HG02610 (cell line): Measurements from ENCODE around the gene CALD1.
A peak's percentile ranks its signal among the peaks of the same experiment; 100 is the strongest.

Source experiments
- ATAC-seq: cut with Tn5 transposase; IDR thresholded peaks from one replicate; pipeline ENCODE4 v1.9.1; 2021; ENCODE audit warnings: mild to moderate bottlenecking, moderate library complexity; ENCODE audit not compliant: unreplicated experiment

The CALD1 gene

DNA sequence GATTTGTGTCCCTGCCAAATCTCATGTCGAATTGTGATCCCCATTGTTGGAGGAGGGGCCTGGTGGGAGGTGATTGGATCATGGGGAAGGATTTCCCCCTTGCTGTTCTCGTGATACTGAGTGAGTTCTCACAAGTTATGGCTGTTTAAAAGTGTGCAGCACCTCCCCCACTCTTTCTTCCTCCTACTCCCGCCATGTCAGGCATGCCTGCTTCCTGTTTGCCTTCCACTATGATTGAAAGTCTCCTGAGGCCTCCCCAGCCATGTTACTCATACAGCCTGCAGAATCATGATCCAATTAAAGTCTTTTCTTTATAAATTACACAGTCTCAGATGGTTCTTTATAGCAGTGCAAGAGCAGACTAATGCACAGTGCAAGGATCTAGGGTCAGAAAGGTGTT is 75.4 kb downstream of the CALD1 start:
- no peak for ATAC-seq

DNA sequence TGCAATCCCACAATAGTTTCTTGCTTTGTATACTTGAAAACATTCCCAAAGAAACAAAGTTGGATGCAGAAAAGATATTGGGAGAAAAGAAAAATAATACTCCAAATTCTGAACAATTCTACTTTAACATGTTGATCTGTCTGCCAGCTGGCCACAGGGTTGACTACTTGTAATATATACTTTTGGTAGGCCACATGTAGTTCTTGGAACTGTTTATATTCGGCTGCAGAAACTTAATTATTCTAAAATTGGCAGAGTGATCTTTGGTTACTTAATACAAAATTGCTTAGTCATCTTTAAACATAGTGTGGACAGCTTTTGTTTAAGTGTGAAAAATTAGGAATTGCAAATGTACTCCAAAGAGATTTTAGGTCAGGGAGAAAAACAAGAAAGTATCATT is 76.0 kb downstream of the CALD1 start:
- no peak for ATAC-seq

DNA sequence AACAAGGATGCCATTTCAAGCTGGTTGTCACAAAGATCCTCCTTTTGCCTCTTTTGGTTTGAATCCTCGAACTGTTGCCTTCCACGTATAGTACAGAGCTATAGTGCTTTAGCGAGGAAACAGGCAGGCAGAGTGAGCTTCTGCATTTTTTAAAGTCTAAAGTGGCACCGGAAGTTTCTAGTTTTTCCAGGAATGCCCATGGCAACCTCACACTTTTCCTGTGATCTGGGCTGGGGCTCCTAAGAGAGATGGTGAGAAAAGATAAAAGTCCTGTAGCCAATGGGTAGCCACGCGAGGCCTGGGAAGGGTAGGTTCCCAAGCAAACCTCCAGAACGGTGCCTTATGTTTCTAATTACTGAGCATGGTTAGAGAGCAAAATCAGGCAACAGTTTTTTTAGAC is 76.7 kb downstream of the CALD1 start:
- no peak for ATAC-seq

DNA sequence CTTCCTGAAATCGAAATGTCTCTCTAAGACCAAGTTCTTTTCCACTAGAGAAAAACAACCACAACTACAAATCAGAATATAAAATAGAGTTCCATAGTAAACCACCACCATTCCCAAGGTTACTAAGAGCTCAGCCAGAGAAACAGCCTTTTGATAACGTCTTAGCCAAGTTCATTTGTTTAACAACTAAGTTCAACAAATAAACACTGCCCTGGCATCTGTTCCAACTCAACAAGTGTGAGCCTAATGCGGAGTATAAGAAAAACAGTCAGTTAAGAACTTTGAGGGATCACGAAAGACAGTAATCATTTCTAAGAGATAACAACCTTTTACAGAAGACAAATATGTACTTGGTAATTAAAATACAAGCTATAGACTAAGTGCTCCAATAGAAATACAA is 77.3 kb downstream of the CALD1 start:
- ATAC-seq = no peak

DNA sequence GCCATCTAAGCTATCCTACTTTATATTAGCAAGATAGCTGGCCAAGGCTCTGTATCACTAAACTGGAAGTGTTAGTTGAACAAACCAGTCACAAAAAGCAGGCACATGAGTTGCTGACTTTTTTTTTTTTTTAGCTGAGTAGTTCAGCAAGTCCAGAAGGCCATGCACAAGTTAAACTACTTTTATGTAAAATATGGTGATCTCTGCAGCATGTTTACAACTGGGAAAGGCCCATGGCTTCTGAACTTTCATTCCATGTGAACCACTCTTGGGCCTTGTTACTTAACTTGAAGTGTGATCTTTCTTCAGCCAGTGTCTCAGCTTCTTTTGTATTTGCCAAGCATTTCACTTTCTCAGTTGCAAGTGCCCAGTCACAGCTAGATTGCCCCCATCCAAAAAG is 78.5 kb downstream of the CALD1 start:
- ATAC-seq = no peak

DNA sequence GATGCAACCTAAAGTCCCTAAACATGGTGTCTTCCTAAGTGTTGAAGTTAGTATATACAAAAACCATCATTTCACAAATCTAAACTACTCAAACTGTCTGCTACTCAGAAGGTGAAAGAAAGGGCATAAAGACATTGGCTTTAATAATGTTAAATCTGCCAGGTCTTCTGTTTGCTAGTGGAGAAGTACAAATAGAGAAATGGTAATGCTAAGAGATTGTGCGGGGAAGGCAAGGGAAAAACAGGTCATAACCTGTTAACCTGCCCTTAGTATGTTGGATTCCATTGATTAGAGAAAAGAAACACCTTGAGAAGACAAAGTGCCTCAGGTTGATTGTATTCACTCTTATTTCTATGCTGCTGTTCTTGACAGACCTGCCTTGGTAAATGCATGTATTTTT is 80.3 kb downstream of the CALD1 start:
- ATAC-seq = no peak

DNA sequence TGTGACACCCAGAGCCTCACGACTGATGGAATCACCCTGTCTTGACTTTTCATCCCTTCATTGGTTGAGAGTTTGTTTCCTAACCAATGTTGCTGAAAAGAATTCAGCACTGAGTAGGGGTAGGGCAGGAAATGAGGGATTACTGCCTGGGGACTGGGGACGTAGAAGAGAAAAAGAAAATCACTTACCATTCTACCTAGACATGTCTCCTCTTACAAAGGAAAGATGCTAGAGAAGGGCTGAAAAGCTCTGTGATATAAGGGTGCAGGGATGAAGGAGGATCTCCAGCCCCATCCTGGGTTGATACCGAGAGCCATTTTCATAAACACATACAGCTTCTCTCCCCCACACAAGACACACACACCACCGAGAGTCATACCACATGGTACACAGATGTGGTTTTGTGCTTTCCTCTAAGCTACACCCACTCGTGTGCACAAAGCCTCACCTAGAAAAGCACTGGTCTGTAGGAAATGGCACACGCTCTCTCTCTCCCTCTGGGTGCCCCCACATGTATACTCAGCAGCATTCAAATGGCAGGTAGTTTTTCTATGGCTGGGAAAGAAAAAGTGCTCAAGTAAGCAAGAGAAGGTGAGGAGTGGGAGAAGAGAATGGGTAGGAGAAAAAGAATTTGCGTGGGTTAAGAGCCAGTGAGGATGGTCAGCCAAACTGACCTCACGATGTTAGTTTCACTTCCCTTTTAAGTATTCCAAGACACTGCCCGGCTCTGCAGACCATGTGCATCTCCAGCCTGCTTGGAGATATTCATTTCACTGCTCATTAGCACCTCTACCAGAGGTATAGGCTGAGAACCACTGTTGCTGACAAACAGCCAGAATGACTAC is 85.8 kb downstream of the CALD1 start:
- peak; percentile 64 for ATAC-seq

DNA sequence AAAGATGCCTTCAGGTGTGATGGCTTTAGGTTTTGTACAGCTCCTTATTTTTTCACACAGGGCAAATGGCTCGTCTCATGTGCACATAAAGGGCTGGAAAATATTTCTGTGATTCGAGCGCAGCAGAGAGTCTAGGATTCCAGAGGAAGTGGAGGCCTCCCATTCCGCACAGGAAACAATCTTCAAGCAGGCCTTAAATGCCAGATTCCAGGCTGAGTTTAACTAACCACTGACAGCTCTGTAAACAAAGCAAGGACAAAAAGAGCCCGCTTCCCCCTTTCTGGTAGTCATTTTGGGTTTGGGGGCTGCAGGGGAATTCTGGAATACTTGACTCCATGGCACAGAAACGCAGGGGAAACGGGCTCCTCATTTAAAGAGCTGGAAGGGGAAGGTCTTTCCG is 87.2 kb downstream of the CALD1 start:
- ATAC-seq = no peak

DNA sequence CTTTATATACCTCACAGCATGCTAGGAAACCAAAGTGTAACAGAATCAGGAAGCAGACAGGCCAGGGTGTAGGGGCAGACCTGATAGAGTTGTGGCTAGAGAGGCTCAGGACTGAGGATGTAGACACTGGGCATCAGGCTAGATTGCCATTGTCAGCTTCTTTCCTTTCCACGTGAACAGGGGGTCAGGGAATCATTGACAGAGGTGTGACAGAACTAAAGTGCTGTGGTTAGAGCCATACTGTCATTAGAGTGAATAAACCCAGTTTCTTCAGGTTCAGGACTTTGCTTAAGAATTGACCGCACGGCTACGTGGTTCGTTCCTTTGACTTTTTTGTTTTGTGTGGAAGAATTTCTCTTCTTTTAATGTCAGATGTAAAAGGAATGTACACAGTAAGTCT is 90.7 kb downstream of the CALD1 start:
- no peak for ATAC-seq

DNA sequence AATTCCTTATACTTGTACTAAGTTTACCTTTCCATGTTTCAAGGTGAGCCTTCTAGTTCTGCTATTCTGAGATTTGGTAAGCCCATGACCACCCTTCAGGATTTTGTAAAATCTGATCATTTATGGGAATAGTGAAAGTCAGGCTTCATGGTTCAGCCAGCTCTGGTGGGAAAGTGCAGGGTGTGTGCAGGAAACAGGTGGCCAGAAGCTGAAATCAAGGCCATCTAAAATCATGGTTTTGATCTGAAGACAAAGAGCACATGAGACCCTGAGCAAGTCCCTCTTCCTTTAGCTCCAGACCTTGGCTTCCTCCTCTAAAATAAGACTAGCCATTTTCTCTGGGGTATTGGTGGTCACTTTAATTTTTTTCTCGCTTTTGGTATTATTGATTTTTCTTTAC is 91.3 kb downstream of the CALD1 start:
- no peak for ATAC-seq

DNA sequence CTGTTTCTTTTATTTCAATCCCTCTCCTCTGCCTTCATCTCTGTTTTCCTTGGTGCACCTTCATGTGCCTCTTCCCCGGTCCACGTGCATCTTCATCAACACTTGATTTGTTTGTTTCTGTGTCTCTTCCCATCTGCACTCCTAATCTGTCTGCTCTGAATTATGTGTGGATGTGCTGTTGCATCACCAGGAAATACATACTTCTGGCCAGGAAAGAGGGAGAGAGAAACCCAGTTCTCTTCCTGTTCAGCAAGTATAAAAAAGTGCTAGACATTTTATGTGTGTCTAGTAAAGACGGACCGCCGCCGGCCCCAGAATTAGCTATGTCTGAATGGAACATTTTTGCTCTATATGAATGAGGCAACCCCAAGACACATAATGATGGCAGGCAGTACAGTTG is 93.8 kb downstream of the CALD1 start:
- ATAC-seq = no peak

DNA sequence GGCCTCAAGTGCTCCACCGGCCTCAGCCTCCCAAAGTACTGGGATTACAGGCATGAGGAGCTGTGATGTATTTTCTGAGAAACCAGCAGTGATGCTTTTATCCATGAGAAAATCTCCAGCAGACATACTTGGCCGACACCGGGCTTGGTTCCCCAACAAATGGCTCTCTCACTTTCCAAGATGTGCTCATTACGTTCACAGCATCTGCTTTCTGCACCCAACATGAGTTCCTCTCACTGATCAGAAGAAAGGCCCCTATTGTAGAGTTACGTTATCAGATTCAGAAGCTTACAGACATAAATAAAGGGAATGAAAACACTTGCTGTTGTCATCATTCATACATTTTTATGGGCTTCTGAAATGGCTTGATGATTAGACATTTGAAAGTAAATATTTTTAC is 95.0 kb downstream of the CALD1 start:
- ATAC-seq = no peak

DNA sequence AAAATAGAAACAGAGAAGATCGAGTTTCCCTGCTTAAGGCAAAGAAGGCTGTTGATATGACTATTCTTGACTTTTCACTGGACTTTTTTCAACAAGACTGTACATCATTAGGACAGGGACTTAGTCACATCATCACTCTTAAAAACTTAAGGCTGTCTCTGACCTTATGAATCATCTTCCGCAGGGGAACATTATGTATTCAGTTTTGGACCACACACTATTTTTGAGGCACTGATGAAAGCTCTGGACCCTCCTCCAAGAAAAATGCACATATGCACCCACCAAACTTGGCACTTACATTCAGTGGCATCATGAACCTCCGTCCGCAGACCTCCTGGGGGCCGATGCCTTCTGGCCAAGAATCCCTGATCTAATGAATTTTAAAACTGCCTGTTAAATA is 96.4 kb downstream of the CALD1 start:
- no peak for ATAC-seq

DNA sequence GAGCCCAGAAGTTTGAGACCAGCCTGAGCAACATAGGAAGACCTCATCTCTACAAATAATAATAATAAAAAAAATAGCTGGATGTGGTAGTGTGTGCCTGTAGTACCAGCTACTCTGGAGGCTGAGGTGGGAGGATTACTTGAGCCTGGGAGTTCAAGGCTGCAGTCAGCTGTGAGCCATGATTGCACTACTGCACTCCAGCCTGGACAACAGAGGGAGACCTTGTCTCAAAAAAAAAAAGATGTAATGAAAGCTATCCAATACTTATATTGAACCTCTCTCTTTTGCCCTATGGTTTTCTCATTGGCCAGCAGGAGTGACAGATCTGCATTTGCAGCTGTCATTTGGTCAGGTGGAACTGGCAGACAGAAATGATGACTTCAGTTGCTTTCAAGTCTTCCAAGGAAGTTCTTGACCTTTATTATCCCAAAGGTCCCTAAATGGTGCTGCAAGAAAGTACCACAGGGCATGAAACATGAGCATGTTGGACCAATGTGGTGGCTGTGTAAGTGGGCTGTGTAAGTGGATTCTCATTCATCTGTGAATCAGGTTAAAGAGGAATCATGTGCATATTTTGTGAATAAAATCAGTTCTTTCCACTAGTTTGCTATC is 99.4 kb downstream of the CALD1 start:
- no peak for ATAC-seq

DNA sequence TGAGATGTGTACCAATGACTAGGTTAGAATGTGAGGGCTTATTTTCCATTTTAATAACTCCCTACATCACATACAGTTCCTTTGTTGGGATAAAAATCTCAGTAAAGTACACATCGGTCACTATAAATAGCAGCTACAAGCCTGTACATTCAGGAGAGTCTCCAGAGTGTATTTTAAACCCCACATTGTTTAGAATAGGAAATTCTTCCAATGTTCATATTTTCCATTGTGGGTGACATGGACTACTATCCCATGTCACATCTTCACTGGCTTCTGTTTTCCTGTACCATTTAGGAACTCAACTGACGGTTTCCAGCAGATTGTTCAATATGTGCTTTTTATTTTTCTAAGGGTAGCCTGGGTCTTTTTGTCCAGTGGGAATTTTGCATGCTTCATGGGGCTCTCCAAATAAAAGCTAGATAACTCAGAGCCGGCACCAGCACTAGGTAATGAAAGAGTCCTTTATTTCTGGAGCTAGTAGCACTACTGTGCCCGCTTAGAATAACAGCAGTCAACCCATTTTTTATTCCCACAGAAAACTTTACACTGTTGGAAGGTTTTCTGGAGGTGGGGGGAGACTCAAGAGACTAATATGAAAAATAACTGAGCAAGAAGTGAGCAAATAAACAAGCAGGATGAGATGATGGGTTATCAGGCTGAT is 100.5 kb downstream of the CALD1 start:
- no peak for ATAC-seq

DNA sequence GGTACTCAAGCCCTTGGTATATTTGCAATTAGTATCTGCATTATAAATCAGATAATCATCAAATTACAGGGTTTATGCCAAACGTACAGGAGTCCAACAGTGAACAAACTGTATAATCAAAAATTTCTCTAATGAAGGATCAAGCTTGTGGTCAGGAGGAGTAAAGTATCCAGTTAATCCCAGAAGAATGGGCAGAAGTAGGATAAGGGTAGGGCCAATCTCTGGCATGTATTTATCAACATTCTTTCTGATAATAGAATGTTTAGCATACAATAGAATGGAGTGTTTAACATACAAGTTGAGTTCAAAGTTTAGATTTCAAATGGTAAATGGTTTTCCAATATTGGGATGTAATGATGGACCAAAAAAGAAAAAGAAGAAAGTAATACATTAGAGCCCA is 103.0 kb downstream of the CALD1 start:
- ATAC-seq = no peak

DNA sequence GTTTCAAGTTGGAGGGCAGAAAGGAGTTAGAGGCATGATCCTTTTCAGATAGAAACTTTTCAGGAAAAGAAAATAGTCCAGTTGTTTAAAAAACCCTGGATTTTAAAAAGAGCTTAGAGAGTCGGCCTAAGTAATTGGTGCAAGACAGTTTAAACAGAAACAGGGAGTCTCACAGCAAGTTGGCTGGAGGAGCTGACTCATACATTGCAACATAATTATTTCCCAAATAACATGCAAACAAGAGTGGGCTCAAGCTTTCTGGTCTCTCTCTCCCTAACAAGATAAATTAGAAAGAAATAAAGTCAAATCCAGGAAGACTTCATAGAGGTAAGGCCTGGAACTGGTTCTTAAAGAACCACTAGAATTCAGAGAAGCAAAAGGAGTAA is 106.5 kb downstream of the CALD1 start:
- ATAC-seq = no peak

DNA sequence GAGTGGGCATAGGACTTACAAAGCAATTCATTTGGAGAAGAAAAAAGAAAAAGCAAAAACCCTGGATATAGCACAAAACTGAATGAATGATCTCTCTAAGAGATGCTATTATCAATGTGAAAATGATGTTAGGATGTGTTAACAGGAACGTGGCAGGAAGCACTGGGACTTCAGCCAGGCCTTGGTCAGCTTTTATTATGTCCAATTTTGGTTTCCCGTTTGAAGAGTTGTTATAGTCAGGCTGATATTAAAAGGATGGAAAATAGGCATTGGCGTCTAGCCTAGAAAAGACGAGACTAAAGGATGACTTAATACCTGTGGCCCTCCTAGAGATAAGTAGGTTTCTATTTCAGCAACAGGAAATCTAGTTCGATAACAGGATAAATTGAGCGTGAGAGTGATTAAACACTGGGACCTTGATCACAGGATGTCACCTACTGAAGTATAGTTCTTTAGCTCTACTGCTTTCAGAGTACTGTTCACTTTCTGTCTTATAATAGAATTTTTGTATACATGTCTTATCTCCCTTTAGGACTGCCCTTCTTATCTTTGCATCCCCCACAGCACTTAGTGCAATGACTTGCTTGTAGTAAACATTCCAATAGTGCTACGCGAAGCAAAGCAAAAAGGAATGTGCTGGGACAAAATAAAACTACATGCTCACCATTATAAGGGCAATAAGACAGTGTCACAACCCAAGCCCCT is 107.1 kb downstream of the CALD1 start:
- ATAC-seq = no peak

DNA sequence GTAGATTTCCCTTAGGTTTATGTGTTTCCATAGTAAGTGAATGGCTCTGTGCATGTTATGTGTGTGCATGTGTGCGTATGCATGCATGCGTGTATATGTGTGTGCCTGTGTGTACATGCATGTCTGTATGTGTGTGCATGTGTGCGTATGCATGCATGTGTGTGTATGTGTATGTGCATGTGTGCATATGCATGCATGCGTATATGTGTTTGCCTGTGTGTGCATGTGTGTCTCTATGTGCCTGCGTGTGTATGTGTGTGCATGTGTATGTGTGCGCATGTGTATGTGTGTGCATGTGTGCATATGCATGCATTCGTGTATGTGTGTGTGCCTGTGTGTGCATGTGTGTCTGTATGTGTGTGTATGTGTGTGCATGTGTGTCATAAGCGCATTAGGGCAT is 108.1 kb downstream of the CALD1 start:
- no peak for ATAC-seq

DNA sequence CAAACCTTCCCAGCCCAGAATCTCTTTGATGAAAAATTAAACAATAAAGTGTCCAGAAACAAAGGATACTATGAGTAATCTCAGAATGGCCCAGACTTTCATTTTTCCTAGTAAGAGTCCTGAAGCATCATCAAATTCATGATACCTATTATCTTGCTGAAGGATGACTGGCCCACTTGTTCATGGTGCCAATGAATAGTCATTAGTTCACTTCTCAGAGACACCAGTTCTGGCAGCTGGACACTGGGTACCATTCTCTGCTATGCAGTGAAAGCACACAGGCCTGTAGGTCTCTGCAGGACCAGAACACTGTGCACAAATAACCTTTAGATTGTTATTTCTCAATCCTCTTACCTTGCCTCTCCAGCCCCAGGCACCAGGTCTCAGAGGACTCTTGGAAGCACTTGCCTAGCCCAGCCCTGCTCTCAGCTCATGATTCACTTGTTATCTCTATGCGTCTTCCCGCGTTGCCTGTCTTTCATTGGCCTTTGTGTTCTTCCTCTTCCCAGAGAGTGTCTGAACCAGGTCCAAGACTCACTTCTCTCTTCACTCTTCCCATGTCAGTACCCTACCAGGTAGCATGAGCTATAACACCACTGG is 108.8 kb downstream of the CALD1 start:
- no peak for ATAC-seq
